A549 (cell line): ENCODE data around the gene HS3ST1. TPM values are rescaled to one million over a fixed set of nuclear protein-coding genes. Genes with fewer than 3 reads are reported as not detected.

Experiments
- ATAC-seq, 2 experiments: fragments of 200-7000 bp in 1 of 2; fragments of >200 bp in 1 of 2; cut with Nextera tagmentation in 1 of 2; cut with Tn5 transposase in 1 of 2; 3 replicates each; pipeline versions ENCODE4 v1.8.0 to v1.9.1; 2018 to 2020; ENCODE audit warnings: mild to moderate bottlenecking in 1 of 2, moderate library complexity in 1 of 2
- CTCF ChIA-PET: fragments of 300-600 bp; sonication (Branson Sonifier 250); formaldehyde crosslinking; extraction: SDS; loops from one replicate; lab custom pipeline; 2021; ENCODE audit warnings: antibody characterized with exemption, inconsistent platforms; lab: Yijun Ruan, JAX
- POLR2A ChIA-PET: fragments of 350-600 bp; formaldehyde crosslinking; extraction: SDS; loops from one replicate; lab custom pipeline; 2021; ENCODE audit warnings: antibody characterized with exemption, inconsistent platforms; lab: Yijun Ruan, JAX
- DNase-seq, 2 experiments: peaks; one replicate each; pipeline versions ENCODE4 v3.0.0 to v3.0.0-alpha.2; 2011 to 2016; ENCODE audit warnings: low read depth in 1 of 2, low spot score in 1 of 2
- FAIRE-seq: peaks from 2 replicates; lab custom pipeline; 2011; peaks lifted over from hg19 to GRCh38; lab: Jason Lieb, UNC
- H3K27ac ChIP-seq, 2 experiments: fragments of >200 bp; sonication (Bioruptor Twin); formaldehyde crosslinking; 3 replicates each; pipeline ENCODE4 v1.5.1; 2016 to 2017
- H3K4me1 ChIP-seq: fragments of >200 bp; sonication (Bioruptor Twin); formaldehyde crosslinking; 3 replicates; pipeline ENCODE4 v1.6.1; 2016
- H3K4me2 ChIP-seq: fragments of >200 bp; sonication (Bioruptor Twin); formaldehyde crosslinking; 3 replicates; pipeline ENCODE4 v1.6.1; 2016
- H3K4me3 ChIP-seq: fragments of >200 bp; sonication (Bioruptor Twin); formaldehyde crosslinking; 3 replicates; pipeline ENCODE4 v1.5.1; 2016
- H3K9me3 ChIP-seq: fragments of >200 bp; sonication (Bioruptor Twin); formaldehyde crosslinking; 3 replicates; pipeline ENCODE4 v1.6.1; 2016
- BHLHE40 ChIP-seq: IDR thresholded peaks from 2 replicates; pipeline ENCODE4 v1.6.1; 2012; ENCODE audit warnings: low read depth, low read length, inconsistent platforms
- CBX2 ChIP-seq: fragments of 200-600 bp; sonication (generic); IDR thresholded peaks from 2 replicates; pipeline ENCODE4 v1.6.1; 2016; ENCODE audit warnings: low read depth, mild to moderate bottlenecking, borderline replicate concordance
- CBX8 ChIP-seq: fragments of 200-600 bp; sonication (generic); IDR thresholded peaks from 2 replicates; pipeline ENCODE4 v1.6.1; 2016
- CEBPB ChIP-seq, 2 experiments: fragments of >200 bp in 1 of 2; sonication (Bioruptor Twin) in 1 of 2; formaldehyde crosslinking in 1 of 2; IDR thresholded peaks; 2 replicates each; pipeline ENCODE4 v1.6.1; 2012 to 2016
- CHD2 ChIP-seq: fragments of 150-350 bp; IDR thresholded peaks from 2 replicates; pipeline ENCODE4 v1.6.1; 2014; ENCODE audit warnings: low read length; ENCODE audit not compliant: partially characterized antibody
- CHD4 ChIP-seq: fragments of 200-600 bp; sonication (generic); IDR thresholded peaks from 2 replicates; pipeline ENCODE4 v1.6.1; 2016; ENCODE audit warnings: antibody characterized with exemption, mild to moderate bottlenecking, borderline replicate concordance
- EHF ChIP-seq: fragments of 250-450 bp; sonication (Bioruptor Pico); IDR thresholded peaks from 2 replicates; pipeline ENCODE4 v1.5.0; 2020; ENCODE audit warnings: mild to moderate bottlenecking
- EP300 ChIP-seq, 2 experiments: fragments of >200 bp; sonication (Bioruptor Twin); formaldehyde crosslinking; IDR thresholded peaks; 2 replicates in 1 of 2; 3 replicates in 1 of 2; pipeline ENCODE4 v1.6.1; 2016 to 2017
- ESRRA ChIP-seq: fragments of 150-350 bp; IDR thresholded peaks from 2 replicates; pipeline ENCODE4 v1.6.1; 2014; ENCODE audit warnings: mild to moderate bottlenecking, low read length, borderline replicate concordance
- FOSB ChIP-seq: fragments of 250-450 bp; sonication (Bioruptor Pico); IDR thresholded peaks from 2 replicates; pipeline ENCODE4 v1.5.0; 2020; ENCODE audit warnings: mild to moderate bottlenecking, moderate library complexity
- FOSL2 ChIP-seq, 2 experiments: fragments of 450-650 bp in 1 of 2; fragments of >200 bp in 1 of 2; sonication (Bioruptor Twin) in 1 of 2; formaldehyde crosslinking; IDR thresholded peaks; 2 replicates each; pipeline versions ENCODE4 v1.5.0 to v1.6.1; 2016 to 2020; ENCODE audit warnings: mild to moderate bottlenecking in 1 of 2, moderate library complexity in 1 of 2
- GATA3 ChIP-seq: IDR thresholded peaks from 2 replicates; pipeline ENCODE4 v1.6.1; 2012; ENCODE audit warnings: borderline replicate concordance
- HMGXB4 ChIP-seq: fragments of 250-450 bp; sonication (Bioruptor Pico); IDR thresholded peaks from 2 replicates; pipeline ENCODE4 v1.5.0; 2021; ENCODE audit warnings: mild to moderate bottlenecking, moderate library complexity, borderline replicate concordance
- HOXA7 ChIP-seq: fragments of 250-450 bp; sonication (Bioruptor Pico); IDR thresholded peaks from 2 replicates; pipeline ENCODE4 v1.5.0; 2020; ENCODE audit warnings: mild to moderate bottlenecking, moderate library complexity
- HOXB13 ChIP-seq: fragments of 250-450 bp; sonication (Bioruptor Pico); IDR thresholded peaks from 2 replicates; pipeline ENCODE4 v1.5.0; 2020; ENCODE audit warnings: low read depth, mild to moderate bottlenecking, moderate library complexity
- JUN ChIP-seq, 2 experiments: fragments of >200 bp; sonication (Bioruptor Twin); formaldehyde crosslinking; IDR thresholded peaks; 2 replicates in 1 of 2; 3 replicates in 1 of 2; pipeline ENCODE4 v1.6.1; 2016 to 2017
- MAFK ChIP-seq: fragments of 450-650 bp; IDR thresholded peaks from 2 replicates; pipeline ENCODE4 v1.6.1; 2014; ENCODE audit not compliant: partially characterized antibody
- NFE2L2 ChIP-seq: fragments of 150-350 bp; conservative IDR thresholded peaks from 2 replicates; pipeline ENCODE4 v1.6.1; 2014; ENCODE audit warnings: low read length
- NR3C1 ChIP-seq: fragments of >200 bp; sonication (Bioruptor Twin); formaldehyde crosslinking; IDR thresholded peaks from 3 replicates; pipeline ENCODE4 v1.6.1; 2017
- PHF8 ChIP-seq: fragments of 200-600 bp; sonication (generic); IDR thresholded peaks from 2 replicates; pipeline ENCODE4 v1.6.1; 2016; ENCODE audit warnings: low read depth, mild to moderate bottlenecking, antibody characterized with exemption, moderate library complexity, borderline replicate concordance
- POLR2AphosphoS2 ChIP-seq: conservative IDR thresholded peaks from 2 replicates; pipeline ENCODE4 v1.6.1; 2012; ENCODE audit warnings: low read length, improper control_type of control experiment, inconsistent platforms
- RARB ChIP-seq: fragments of 250-450 bp; sonication (Bioruptor Pico); IDR thresholded peaks from 2 replicates; pipeline ENCODE4 v1.8.0; 2021; ENCODE audit warnings: mild to moderate bottlenecking, moderate library complexity
- RCOR1 ChIP-seq: fragments of 150-350 bp; IDR thresholded peaks from 2 replicates; pipeline ENCODE4 v1.6.1; 2014; ENCODE audit warnings: antibody characterized with exemption, low read length, low read depth
- RNF2 ChIP-seq: fragments of 200-600 bp; sonication (generic); IDR thresholded peaks from 2 replicates; pipeline ENCODE4 v1.6.1; 2016; ENCODE audit warnings: low read depth, mild to moderate bottlenecking, antibody characterized with exemption, moderate library complexity, borderline replicate concordance
- SMC3 ChIP-seq: fragments of >200 bp; sonication (Bioruptor Twin); formaldehyde crosslinking; IDR thresholded peaks from 3 replicates; pipeline ENCODE4 v1.6.1; 2018; ENCODE audit warnings: inconsistent platforms
- SREBF2 ChIP-seq: fragments of 450-650 bp; IDR thresholded peaks from 2 replicates; pipeline ENCODE4 v1.6.1; 2014; ENCODE audit warnings: mild to moderate bottlenecking, moderate library complexity
- TFCP2L1 ChIP-seq: fragments of 250-450 bp; sonication (Bioruptor Pico); IDR thresholded peaks from 2 replicates; pipeline ENCODE4 v1.5.0; 2021; ENCODE audit warnings: mild to moderate bottlenecking
- TP53 ChIP-seq: fragments of 250-450 bp; sonication (Bioruptor Pico); IDR thresholded peaks from 2 replicates; pipeline ENCODE4 v1.5.0; 2021; ENCODE audit warnings: mild to moderate bottlenecking, moderate library complexity
- ZC3H11A ChIP-seq: fragments of 450-650 bp; IDR thresholded peaks from 2 replicates; pipeline ENCODE4 v1.6.1; 2014; ENCODE audit warnings: antibody characterized with exemption, mild to moderate bottlenecking
- ZNF302 ChIP-seq: fragments of 250-450 bp; sonication (Bioruptor Pico); IDR thresholded peaks from 2 replicates; pipeline ENCODE4 v1.9.0; 2021; ENCODE audit warnings: inconsistent platforms, mild to moderate bottlenecking, moderate library complexity
- WGBS: methylation state at CpG from one replicate; pipeline ENCODE4 v1.1.6; 2017; ENCODE audit errors: missing lambda C conversion rate; 5-methylcytosine and 5-hydroxymethylcytosine counted together
- polyA plus RNA-seq, 4 experiments: library from polyadenylated mRNA; depleted of rRNA in 3 of 4; stranded (reverse); fragments of >200 nt; fragmentation: RNase III in 1 of 4; extraction: RNeasy Plus Mini Kit Qiagen cat#74134 plus additional on column Dnase treatment in 1 of 4; gene quantifications; 2 replicates in 3 of 4; 3 replicates in 1 of 4; pipeline ENCODE4 v1.2.3, GENCODE V29; 2011 to 2017
- TF ChIP-seq, protein P1 (sequence below): fragments of >200 bp; sonication (Bioruptor Twin); formaldehyde crosslinking; IDR thresholded peaks from 2 replicates; pipeline ENCODE4 v1.6.1; 2016
- TF ChIP-seq, protein P2 (sequence below): fragments of 200-600 bp; sonication (generic); IDR thresholded peaks from 2 replicates; pipeline ENCODE4 v1.6.1; 2016; ENCODE audit warnings: antibody characterized with exemption, mild to moderate bottlenecking, moderate library complexity

Gene HS3ST1
- polyA plus RNA-seq, 2 of the 4 experiments (the other 2 are of a cell fraction) = 0.13 to 0.19 TPM

- FAIRE-seq = no peak
These were observed 63.7 kb downstream of the HS3ST1 start for GRCh38 chr4:11365039-11365438.

DNA sequence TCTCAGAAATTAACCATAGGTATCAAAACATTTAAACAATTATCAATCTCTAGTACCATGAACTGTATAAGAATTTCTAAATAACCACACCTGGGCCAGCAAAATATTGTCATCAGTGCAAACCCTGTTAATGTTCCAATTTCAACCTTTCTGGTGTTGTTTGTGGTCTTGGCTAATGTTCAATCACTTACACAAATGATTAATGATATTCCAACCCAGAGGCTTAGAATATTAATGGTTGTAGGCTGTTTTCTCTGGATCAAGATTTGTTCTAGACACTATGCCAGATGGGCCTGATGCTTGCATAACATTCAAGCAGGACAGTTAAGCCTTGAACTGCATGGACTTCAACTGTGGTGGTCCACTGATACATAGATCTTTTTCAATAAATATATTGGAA lies 69.1 kb downstream of the HS3ST1 start:
- DNase-seq (no peak), FAIRE-seq (no peak)
- no peaks in the 10 kb centered on the region for H3K4me1 ChIP-seq
- no peak overlapping the region for H3K4me2 ChIP-seq
- CTCF ChIA-PET = no interaction called here
- no peak overlapping the region for H3K4me3 ChIP-seq
- POLR2A ChIA-PET = no interaction called here
- TF ChIP-seq CHD2 (no peak), FOSL2 (IDR thresholded peaks at IDR 0.05) (no peak), FOSL2 (CRISPR knock-in tag; IDR thresholded peaks at IDR 0.05) (no peak), MAFK (no peak), EP300 (IDR thresholded peaks at IDR 0.05) (no peak), HOXA7 (no peak), RCOR1 (no peak), ZC3H11A (no peak), POLR2AphosphoS2 (no peak), ESRRA (no peak), CBX2 (no peak), NR3C1 (no peak), CBX8 (no peak), CEBPB (IDR thresholded peaks at IDR 0.05) (no peak), HOXB13 (CRISPR knock-in tag) (no peak), BHLHE40 (no peak), NFE2L2 (no peak), PHF8 (no peak), ZNF302 (no peak)
- TF ChIP-seq, all 56 proteins: peak for 0
- no peak for ATAC-seq
- H3K27ac ChIP-seq = no peak overlapping the region
- no peaks in the 10 kb centered on the region for H3K9me3 ChIP-seq

More at GRCh38 chr4:11365039-11365438, 63.7 kb downstream of the HS3ST1 start:
- Histone ChIP-seq H3K4me2 (no peak overlapping the region), H3K27ac (no peak overlapping the region), H3K4me1 (no peaks in the 10 kb centered on the region), H3K4me3 (no peak overlapping the region), H3K9me3 (no peaks in the 10 kb centered on the region)
- DNase-seq = no peak
- TF ChIP-seq PHF8 (no peak), RARB (CRISPR knock-in tag) (no peak), FOSB (no peak), GATA3 (no peak)
- ChIA-PET CTCF (no interaction called here), POLR2A (no interaction called here)
- no peak for ATAC-seq

DNA sequence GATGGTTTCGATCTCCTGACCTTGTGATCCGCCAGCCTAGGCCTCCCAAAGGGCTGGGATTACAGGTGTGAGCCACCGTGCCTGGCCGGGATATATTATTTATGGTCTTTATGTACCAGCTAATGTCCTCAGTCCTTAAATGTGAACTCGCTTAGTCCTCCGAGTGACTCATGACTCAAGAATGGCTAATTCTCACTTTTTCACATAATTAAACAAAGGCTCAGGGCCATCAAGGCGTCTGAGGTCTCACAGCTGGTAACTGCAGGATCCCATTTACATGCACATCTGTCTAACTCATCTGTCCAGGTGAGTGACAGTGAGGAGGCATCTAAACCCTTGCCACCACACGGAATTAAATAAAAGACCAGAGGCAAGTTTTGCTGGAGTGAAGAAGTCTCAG lies 73.5 kb downstream of the HS3ST1 start:
- ChIA-PET CTCF (interaction anchor here (0.8 kb wide), 1 partner anchor 429 kb away, joined by 3 read pairs; no protein-coding TSS in a partner anchor), POLR2A (no interaction called here)
- no peak for ATAC-seq
- FAIRE-seq = no peak
- no peak overlapping the region for H3K27ac ChIP-seq
- no peak for TF ChIP-seq TP53 (CRISPR knock-in tag)
- TF ChIP-seq, protein P1, sequence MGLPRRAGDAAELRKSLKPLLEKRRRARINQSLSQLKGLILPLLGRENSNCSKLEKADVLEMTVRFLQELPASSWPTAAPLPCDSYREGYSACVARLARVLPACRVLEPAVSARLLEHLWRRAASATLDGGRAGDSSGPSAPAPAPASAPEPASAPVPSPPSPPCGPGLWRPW = no peak
- no peak for TF ChIP-seq ESRRA
- TF ChIP-seq ZNF302 = no peak
- TF ChIP-seq CHD4 = no peak
- TF ChIP-seq GATA3 = no peak
- TF ChIP-seq SREBF2 = no peak
- no peak for TF ChIP-seq CEBPB (IDR thresholded peaks at IDR 0.05)
- no peak for TF ChIP-seq RARB (CRISPR knock-in tag)
- no peak for TF ChIP-seq EHF (CRISPR knock-in tag)
- no peak for TF ChIP-seq HMGXB4 (CRISPR knock-in tag)
- no peak for TF ChIP-seq SMC3
- TF ChIP-seq TFCP2L1 = no peak
- TF ChIP-seq RNF2 = no peak
- TF ChIP-seq JUN (IDR thresholded peaks at IDR 0.05) = no peak
- TF ChIP-seq, protein P2, sequence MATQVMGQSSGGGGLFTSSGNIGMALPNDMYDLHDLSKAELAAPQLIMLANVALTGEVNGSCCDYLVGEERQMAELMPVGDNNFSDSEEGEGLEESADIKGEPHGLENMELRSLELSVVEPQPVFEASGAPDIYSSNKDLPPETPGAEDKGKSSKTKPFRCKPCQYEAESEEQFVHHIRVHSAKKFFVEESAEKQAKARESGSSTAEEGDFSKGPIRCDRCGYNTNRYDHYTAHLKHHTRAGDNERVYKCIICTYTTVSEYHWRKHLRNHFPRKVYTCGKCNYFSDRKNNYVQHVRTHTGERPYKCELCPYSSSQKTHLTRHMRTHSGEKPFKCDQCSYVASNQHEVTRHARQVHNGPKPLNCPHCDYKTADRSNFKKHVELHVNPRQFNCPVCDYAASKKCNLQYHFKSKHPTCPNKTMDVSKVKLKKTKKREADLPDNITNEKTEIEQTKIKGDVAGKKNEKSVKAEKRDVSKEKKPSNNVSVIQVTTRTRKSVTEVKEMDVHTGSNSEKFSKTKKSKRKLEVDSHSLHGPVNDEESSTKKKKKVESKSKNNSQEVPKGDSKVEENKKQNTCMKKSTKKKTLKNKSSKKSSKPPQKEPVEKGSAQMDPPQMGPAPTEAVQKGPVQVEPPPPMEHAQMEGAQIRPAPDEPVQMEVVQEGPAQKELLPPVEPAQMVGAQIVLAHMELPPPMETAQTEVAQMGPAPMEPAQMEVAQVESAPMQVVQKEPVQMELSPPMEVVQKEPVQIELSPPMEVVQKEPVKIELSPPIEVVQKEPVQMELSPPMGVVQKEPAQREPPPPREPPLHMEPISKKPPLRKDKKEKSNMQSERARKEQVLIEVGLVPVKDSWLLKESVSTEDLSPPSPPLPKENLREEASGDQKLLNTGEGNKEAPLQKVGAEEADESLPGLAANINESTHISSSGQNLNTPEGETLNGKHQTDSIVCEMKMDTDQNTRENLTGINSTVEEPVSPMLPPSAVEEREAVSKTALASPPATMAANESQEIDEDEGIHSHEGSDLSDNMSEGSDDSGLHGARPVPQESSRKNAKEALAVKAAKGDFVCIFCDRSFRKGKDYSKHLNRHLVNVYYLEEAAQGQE = no peak
- H3K9me3 ChIP-seq = no peaks in the 10 kb centered on the region
- no peak overlapping the region for H3K4me2 ChIP-seq
- H3K4me3 ChIP-seq = no peak overlapping the region
- 16% methylated on average over 8 of the region's 8 CpGs for WGBS
- H3K4me1 ChIP-seq = no peaks in the 10 kb centered on the region
- no peak for DNase-seq
